Common myeloid progenitor, CD34-positive (primary cell): ENCODE data around the gene IGFL2. TPM values are rescaled to one million over a fixed set of nuclear protein-coding genes. Genes with fewer than 3 reads are reported as not detected.
"Not testable (repeated sequence)": the region's sequence is repeated elsewhere in the genome, so short reads cannot be mapped to it uniquely, and the experiment has no call there.

Experiments
- CTCF ChIA-PET: fragments of 350-600 bp; sonication (Branson Sonifier 250); formaldehyde crosslinking; loops from one replicate; lab custom pipeline; 2021; ENCODE audit warnings: antibody characterized with exemption; lab: Charles Lee
- POLR2A ChIA-PET: fragments of 350-600 bp; sonication (Branson Sonifier 250); formaldehyde crosslinking; loops from one replicate; lab custom pipeline; 2021; ENCODE audit warnings: antibody characterized with exemption; lab: Charles Lee
- DNase-seq, 3 donors: peaks; one replicate each; pipeline versions ENCODE4 v3.0.0 to v3.0.0-alpha.2; 2013
- H3K27ac ChIP-seq, 2 experiments: 1 replicate in 1 of 2; 2 replicates in 1 of 2; pipeline ENCODE4 v1.7.0; 2013; ENCODE audit warnings: inconsistent platforms in 2 of 2, low read length in 2 of 2, mild to moderate bottlenecking in 2 of 2, low read depth in 1 of 2, moderate library complexity in 1 of 2; ENCODE audit not compliant: severe bottlenecking in 2 of 2, insufficient read depth in 1 of 2, poor library complexity in 1 of 2
- H3K27me3 ChIP-seq, 5 experiments: replicated peaks in 2 of 5; 1 replicate in 3 of 5; 2 replicates in 2 of 5; pipeline versions ENCODE4 v1.6.1 to v1.7.0; 2013; ENCODE audit warnings: low read length in 4 of 5, mild to moderate bottlenecking in 2 of 5, moderate library complexity in 2 of 5, inconsistent platforms in 1 of 5; ENCODE audit not compliant: insufficient read depth in 5 of 5, control insufficient read depth in 4 of 5
- H3K36me3 ChIP-seq, 4 experiments: 1 replicate in 2 of 4; 2 replicates in 2 of 4; pipeline versions ENCODE4 v1.6.1 to v1.7.0; 2013; ENCODE audit warnings: low read length in 3 of 4, control low read depth in 1 of 4, mild to moderate bottlenecking in 1 of 4; ENCODE audit not compliant: control insufficient read depth in 4 of 4, insufficient read depth in 4 of 4
- H3K4me1 ChIP-seq, 4 experiments: 1 replicate in 3 of 4; 2 replicates in 1 of 4; pipeline versions ENCODE4 v1.6.1 to v1.7.1; 2013; ENCODE audit warnings: low read length in 3 of 4, mild to moderate bottlenecking in 3 of 4, control low read depth in 1 of 4, inconsistent platforms in 1 of 4, moderate library complexity in 1 of 4; ENCODE audit not compliant: control insufficient read depth in 4 of 4, insufficient read depth in 4 of 4; ENCODE audit errors: control extremely low read depth in 1 of 4
- H3K4me3 ChIP-seq, 7 experiments: 1 replicate in 4 of 7; 2 replicates in 3 of 7; pipeline versions ENCODE4 v1.5.1 to v1.7.0; 2013; ENCODE audit warnings: mild to moderate bottlenecking in 7 of 7, low read length in 6 of 7, moderate library complexity in 6 of 7, inconsistent platforms in 2 of 7, low read depth in 2 of 7, control low read depth in 1 of 7; ENCODE audit not compliant: insufficient read depth in 4 of 7, control insufficient read depth in 1 of 7; ENCODE audit errors: extremely low read depth in 1 of 7
- H3K9me3 ChIP-seq, 5 experiments: 1 replicate in 4 of 5; 2 replicates in 1 of 5; pipeline versions ENCODE4 v1.6.1 to v1.7.1; 2013; ENCODE audit warnings: low read length in 4 of 5, mild to moderate bottlenecking in 2 of 5, inconsistent platforms in 1 of 5, low read depth in 1 of 5, moderate library complexity in 1 of 5; ENCODE audit not compliant: control insufficient read depth in 4 of 5, insufficient read depth in 2 of 5; ENCODE audit errors: control extremely low read depth in 1 of 5
- WGBS: methylation state at CpG from one replicate; pipeline ENCODE4 v1.1.5; 2013; ENCODE audit not compliant: insufficient coverage; 5-methylcytosine and 5-hydroxymethylcytosine counted together
- polyA plus RNA-seq: library from polyadenylated mRNA; unstranded; fragments of 120-200 nt; gene quantifications from one replicate; pipeline ENCODE4 v1.2.1, GENCODE V29; 2013

IGFL2 gene
- polyA plus RNA-seq, result not detected

GRCh38 chr19:46147791-46148288 is at the start of gene IGFL2:
TSS of gene IGFL2 (plus strand) at chr19:46148238. CDS start at chr19:46148279, 41 bp downstream.
- no peak for DNase-seq
- CTCF ChIA-PET, result interaction anchor here (1.1 kb wide), 1 partner anchor 9 kb away, joined by 4 read pairs; no protein-coding TSS in a partner anchor
- POLR2A ChIA-PET, result no interaction called here
- no peaks in the 10 kb centered on the region for H3K4me1 ChIP-seq
- H3K9me3 ChIP-seq, result no peaks in the 10 kb centered on the region
- H3K4me3 ChIP-seq, result no peak within 1 kb of the TSS
- peaks cover 4 to 55% (median 6%) of the 10 kb centered on the region in 5 experiments for H3K27me3 ChIP-seq
- H3K36me3 ChIP-seq, result no peaks in the 10 kb centered on the region
- H3K27ac ChIP-seq, result no peak within 1 kb of the TSS
- WGBS, result 95% methylated on average over 5 of the region's 6 CpGs

- no peak for DNase-seq
- Histone ChIP-seq H3K4me1 (no peaks in the 10 kb centered on the region), H3K4me3 (no peak overlapping the region), H3K9me3 (peaks cover 0 to 13% (median 2%) of the 10 kb centered on the region in 5 experiments), H3K36me3 (no peaks in the 10 kb centered on the region), H3K27me3 (peaks cover 0 to 24% (median 4%) of the 10 kb centered on the region in 5 experiments), H3K27ac (no peak overlapping the region)
- POLR2A ChIA-PET, result no interaction called here
- CTCF ChIA-PET, result no interaction called here
- WGBS, result 100% methylated on average over 1 of the region's 1 CpG
Measured at GRCh38 chr19:46100344-46100743, 47.7 kb upstream of the IGFL2 start.

- ChIA-PET POLR2A (no interaction called here), CTCF (no interaction called here)
- WGBS, result 58% methylated on average over 6 of the region's 6 CpGs
- Histone ChIP-seq H3K4me1 (no peaks in the 10 kb centered on the region), H3K27ac (no peak overlapping the region), H3K9me3 (peaks cover 0 to 18% (median 2%) of the 10 kb centered on the region in 5 experiments), H3K4me3 (no peak overlapping the region), H3K36me3 (no peaks in the 10 kb centered on the region), H3K27me3 (peaks cover 0 to 21% (median 4%) of the 10 kb centered on the region in 5 experiments)
- no peak for DNase-seq
Measured at GRCh38 chr19:46101293-46101692, 46.7 kb upstream of the IGFL2 start.

- H3K27ac ChIP-seq, CTCF ChIA-PET, H3K4me1 ChIP-seq, POLR2A ChIA-PET, H3K4me3 ChIP-seq, DNase-seq, H3K36me3 ChIP-seq: not testable (repeated sequence)
- H3K27me3 ChIP-seq, result peaks cover 0 to 18% (median 4%) of the 10 kb centered on the region in 5 experiments
- WGBS, result 85% methylated on average over 3 of the region's 7 CpGs
- peaks cover 0 to 18% (median 2%) of the 10 kb centered on the region in 5 experiments for H3K9me3 ChIP-seq
Measured at GRCh38 chr19:46102333-46102732, 45.7 kb upstream of the IGFL2 start.

- POLR2A ChIA-PET, result no interaction called here
- H3K4me1 ChIP-seq, result no peaks in the 10 kb centered on the region
- WGBS, result 88% methylated on average over 4 of the region's 6 CpGs
- no peak overlapping the region for H3K4me3 ChIP-seq
- H3K9me3 ChIP-seq, result peaks cover 0 to 11% (median 0%) of the 10 kb centered on the region in 5 experiments
- no peak for DNase-seq
- peaks cover 0 to 21% (median 8%) of the 10 kb centered on the region in 5 experiments for H3K27me3 ChIP-seq
- no peaks in the 10 kb centered on the region for H3K36me3 ChIP-seq
- no peak overlapping the region for H3K27ac ChIP-seq
- CTCF ChIA-PET, result no interaction called here
Measured at GRCh38 chr19:46107371-46107770, 40.7 kb upstream of the IGFL2 start.

- no peaks in the 10 kb centered on the region for H3K4me1 ChIP-seq
- ChIA-PET CTCF (no interaction called here), POLR2A (no interaction called here)
- DNase-seq, result no peak
- H3K27ac ChIP-seq, result no peak overlapping the region
- 78% methylated on average over 5 of the region's 6 CpGs for WGBS
- no peaks in the 10 kb centered on the region for H3K36me3 ChIP-seq
- H3K27me3 ChIP-seq, result peaks cover 0 to 31% (median 10%) of the 10 kb centered on the region in 5 experiments
- no peak overlapping the region for H3K4me3 ChIP-seq
- peaks cover 0 to 7% (median 0%) of the 10 kb centered on the region in 5 experiments for H3K9me3 ChIP-seq
Measured at GRCh38 chr19:46109876-46110275, 38.2 kb upstream of the IGFL2 start.

- Histone ChIP-seq H3K27ac (no peak overlapping the region), H3K36me3 (no peaks in the 10 kb centered on the region), H3K4me1 (no peaks in the 10 kb centered on the region), H3K9me3 (no peaks in the 10 kb centered on the region), H3K4me3 (no peak overlapping the region), H3K27me3 (peaks cover 0 to 43% (median 13%) of the 10 kb centered on the region in 5 experiments)
- ChIA-PET POLR2A (no interaction called here), CTCF (interaction anchor here (1.5 kb wide), 1 partner anchor 14 kb away, joined by 3 read pairs; no protein-coding TSS in a partner anchor)
- no peak for DNase-seq
- WGBS, result 100% methylated on average over 1 of the region's 3 CpGs
Measured at GRCh38 chr19:46111376-46111775, 36.7 kb upstream of the IGFL2 start.
